K562 (cell line): ENCODE data around the gene RSPH6A. TPM values are rescaled to one million over a fixed set of nuclear protein-coding genes. Genes with fewer than 3 reads are reported as not detected.

ENCODE experiments used
- CBFA2T3 ChIP-seq: fragments of 450-650 bp; IDR thresholded peaks from 2 replicates; pipeline ENCODE4 v1.6.1; 2017
- CEBPB ChIP-seq: fragments of 450-650 bp; IDR thresholded peaks from 2 replicates; pipeline ENCODE4 v1.6.1; 2016; ENCODE audit warnings: missing genetic modification characterization, missing compliant biosample characterization
- ETS2 ChIP-seq: IDR thresholded peaks from 2 replicates; pipeline ENCODE4 v1.6.1; 2016; ENCODE audit warnings: borderline replicate concordance, missing genetic modification characterization, mild to moderate bottlenecking, moderate library complexity, missing compliant biosample characterization; ENCODE audit not compliant: poor library complexity, severe bottlenecking
- KDM5B ChIP-seq: fragments of 200-600 bp; sonication (generic); IDR thresholded peaks from 2 replicates; pipeline ENCODE4 v1.6.1; 2012; ENCODE audit warnings: low read depth, mild to moderate bottlenecking, moderate library complexity, low read length, control low read depth, inconsistent platforms; ENCODE audit not compliant: insufficient replicate concordance
- MAX ChIP-seq: sonication (generic); formaldehyde crosslinking; IDR thresholded peaks from 2 replicates; pipeline ENCODE4 v1.9.0; 2022; ENCODE audit warnings: mild to moderate bottlenecking, missing genetic modification reagents
- STAT5B ChIP-seq: fragments of 250-450 bp; sonication (Bioruptor Pico); IDR thresholded peaks from 2 replicates; pipeline ENCODE4 v1.8.0; 2021; ENCODE audit warnings: mild to moderate bottlenecking, inconsistent platforms
- ZFX ChIP-seq: sonication (generic); formaldehyde crosslinking; IDR thresholded peaks from 2 replicates; pipeline ENCODE4 v1.8.0; 2022; ENCODE audit warnings: mild to moderate bottlenecking, missing genetic modification reagents, moderate library complexity
- ZNF318 ChIP-seq, 2 experiments: fragments of 450-650 bp; IDR thresholded peaks; 2 replicates each; pipeline ENCODE4 v1.6.1; 2016; ENCODE audit warnings: mild to moderate bottlenecking in 2 of 2, borderline replicate concordance in 1 of 2, low read depth in 1 of 2, moderate library complexity in 1 of 2
- ZNF740 ChIP-seq, 3 experiments: fragments of 200-800 bp in 1 of 3; sonication (Bioruptor generic) in 1 of 3; sonication (generic) in 1 of 3; formaldehyde crosslinking in 1 of 3; IDR thresholded peaks; 2 replicates each; pipeline versions ENCODE4 v1.6.1 to v1.8.0; 2016 to 2022; ENCODE audit warnings: mild to moderate bottlenecking in 2 of 3, missing compliant biosample characterization in 2 of 3, missing genetic modification characterization in 2 of 3, missing genetic modification reagents in 1 of 3
- polyA plus RNA-seq, 8 experiments: library from polyadenylated mRNA; depleted of rRNA in 4 of 8; stranded (reverse) in 5 of 8; unstranded in 3 of 8; fragments of >200 nt; fragmentation: Nextera tagmentation in 2 of 8; fragmentation: Illumina TruSeq in 1 of 8; extraction: Ambion mirVana in 2 of 8; extraction: Trizol in 1 of 8; gene quantifications; 2 replicates each; pipeline versions ENCODE4 v1.2.1 to v1.2.3, GENCODE V29; 2011 to 2014; ENCODE audit warnings: inconsistent platforms in 1 of 8, missing spikeins in 1 of 8
- total RNA-seq, 7 experiments: library from RNA; depleted of rRNA in 6 of 7; stranded (reverse); fragments of >200 nt in 6 of 7; fragmentation: Illumina TruSeq in 2 of 7; extraction: Trizol in 2 of 7; gene quantifications; 2 replicates each; pipeline versions ENCODE4 v1.2.1 to v1.2.3, GENCODE V29; 2011 to 2021; ENCODE audit warnings: low replicate concordance in 1 of 7
- TF ChIP-seq, protein P1 (sequence below): fragments of 250-450 bp; sonication (Bioruptor Pico); IDR thresholded peaks from 2 replicates; pipeline ENCODE4 v1.4.0; 2020; ENCODE audit warnings: mild to moderate bottlenecking, moderate library complexity, borderline replicate concordance
- TF ChIP-seq, protein P2 (sequence below): IDR thresholded peaks from 2 replicates; pipeline ENCODE4 v1.6.1; 2014; ENCODE audit warnings: antibody characterized with exemption

The RSPH6A gene
- total and polyA plus RNA-seq, 9 of the 15 experiments (the other 6 are each of a cell fraction or from before 2014, with no cell fraction given): 0.03 to 0.15 (median 0.07) TPM; not detected in 5

DNA sequence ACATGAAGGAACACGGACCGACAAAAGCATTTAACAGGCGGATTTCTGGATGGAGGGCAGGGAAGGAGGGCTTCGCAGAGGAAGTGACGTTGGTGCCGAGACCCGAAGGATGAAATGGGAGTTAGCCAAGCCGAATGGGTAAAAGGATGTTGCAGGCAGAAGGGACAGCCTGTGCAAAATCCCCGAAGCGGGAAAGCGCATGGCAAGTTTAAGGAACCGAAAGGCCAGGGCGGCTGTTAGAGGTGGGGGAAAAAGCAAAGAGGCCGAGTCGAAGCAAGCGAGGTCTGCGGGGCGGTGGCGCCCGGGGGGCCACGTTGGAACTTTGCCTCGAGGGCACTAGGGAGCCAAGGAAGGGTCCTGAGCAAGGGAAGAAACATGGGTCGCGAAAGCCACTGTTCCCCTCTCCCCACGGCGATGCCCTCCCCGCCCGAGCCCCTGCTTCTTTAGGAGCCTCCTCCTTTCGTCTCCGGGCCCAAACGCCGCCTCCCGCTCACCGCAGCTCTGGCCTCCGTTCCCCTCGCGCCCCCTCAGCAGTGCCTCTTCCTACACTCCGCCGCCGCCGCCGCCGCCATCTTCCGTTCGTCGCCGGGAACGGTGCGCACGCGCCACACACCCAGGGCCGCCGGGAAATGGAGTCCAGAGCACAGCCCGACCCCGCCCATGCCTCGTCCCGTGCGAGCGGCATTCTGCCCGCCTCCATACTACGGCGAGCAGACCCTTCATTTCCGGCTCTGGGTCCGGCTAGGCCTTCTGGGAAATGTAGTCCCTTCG, 47.6 kb upstream of the RSPH6A start, which contains the start of gene SYMPK (continued):
- TF ChIP-seq ZNF318 (IDR thresholded peaks at IDR 0.05; ENCODE audit: borderline replicate concordance in 1 of 2, low read depth in 1 of 2) (no peak), ZNF740 (CRISPR knock-in tag; IDR thresholded peaks at IDR 0.05) (no peak), ZNF740 (tag; IDR thresholded peaks at IDR 0.05) (no peak), CBFA2T3 (no peak), ZFX (CRISPR knock-in tag) (peak; percentile 53), STAT5B (CRISPR knock-in tag) (no peak), ETS2 (no peak), KDM5B (peak; percentile 67), CEBPB (tag) (no peak), MAX (peak; percentile 80)
- TF ChIP-seq, protein P1, sequence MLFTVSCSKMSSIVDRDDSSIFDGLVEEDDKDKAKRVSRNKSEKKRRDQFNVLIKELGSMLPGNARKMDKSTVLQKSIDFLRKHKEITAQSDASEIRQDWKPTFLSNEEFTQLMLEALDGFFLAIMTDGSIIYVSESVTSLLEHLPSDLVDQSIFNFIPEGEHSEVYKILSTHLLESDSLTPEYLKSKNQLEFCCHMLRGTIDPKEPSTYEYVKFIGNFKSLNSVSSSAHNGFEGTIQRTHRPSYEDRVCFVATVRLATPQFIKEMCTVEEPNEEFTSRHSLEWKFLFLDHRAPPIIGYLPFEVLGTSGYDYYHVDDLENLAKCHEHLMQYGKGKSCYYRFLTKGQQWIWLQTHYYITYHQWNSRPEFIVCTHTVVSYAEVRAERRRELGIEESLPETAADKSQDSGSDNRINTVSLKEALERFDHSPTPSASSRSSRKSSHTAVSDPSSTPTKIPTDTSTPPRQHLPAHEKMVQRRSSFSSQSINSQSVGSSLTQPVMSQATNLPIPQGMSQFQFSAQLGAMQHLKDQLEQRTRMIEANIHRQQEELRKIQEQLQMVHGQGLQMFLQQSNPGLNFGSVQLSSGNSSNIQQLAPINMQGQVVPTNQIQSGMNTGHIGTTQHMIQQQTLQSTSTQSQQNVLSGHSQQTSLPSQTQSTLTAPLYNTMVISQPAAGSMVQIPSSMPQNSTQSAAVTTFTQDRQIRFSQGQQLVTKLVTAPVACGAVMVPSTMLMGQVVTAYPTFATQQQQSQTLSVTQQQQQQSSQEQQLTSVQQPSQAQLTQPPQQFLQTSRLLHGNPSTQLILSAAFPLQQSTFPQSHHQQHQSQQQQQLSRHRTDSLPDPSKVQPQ (CRISPR knock-in tag): no peak
- TF ChIP-seq, protein P2, sequence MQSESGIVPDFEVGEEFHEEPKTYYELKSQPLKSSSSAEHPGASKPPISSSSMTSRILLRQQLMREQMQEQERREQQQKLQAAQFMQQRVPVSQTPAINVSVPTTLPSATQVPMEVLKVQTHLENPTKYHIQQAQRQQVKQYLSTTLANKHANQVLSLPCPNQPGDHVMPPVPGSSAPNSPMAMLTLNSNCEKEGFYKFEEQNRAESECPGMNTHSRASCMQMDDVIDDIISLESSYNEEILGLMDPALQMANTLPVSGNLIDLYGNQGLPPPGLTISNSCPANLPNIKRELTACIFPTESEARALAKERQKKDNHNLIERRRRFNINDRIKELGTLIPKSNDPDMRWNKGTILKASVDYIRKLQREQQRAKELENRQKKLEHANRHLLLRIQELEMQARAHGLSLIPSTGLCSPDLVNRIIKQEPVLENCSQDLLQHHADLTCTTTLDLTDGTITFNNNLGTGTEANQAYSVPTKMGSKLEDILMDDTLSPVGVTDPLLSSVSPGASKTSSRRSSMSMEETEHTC: 0 out of 2 replicates have a peak, but pooled peaks have one; percentile 40
